Osteoblast (primary cell): ENCODE results near the gene ARMC6. TPM values are rescaled to one million over a fixed set of nuclear protein-coding genes. Genes with fewer than 3 reads are reported as not detected.

Source experiments
- DNase-seq: peaks from one replicate; pipeline ENCODE4 v3.0.0; 2011; ENCODE audit warnings: low spot score, mixed read lengths; ENCODE audit not compliant: insufficient read length; ENCODE audit errors: missing footprints
- H2AFZ ChIP-seq: 2 replicates; pipeline ENCODE4 v1.6.0; 2011; ENCODE audit warnings: mild to moderate bottlenecking, low read length
- H3K27ac ChIP-seq: 2 replicates; pipeline ENCODE4 v1.5.1; 2011; ENCODE audit warnings: mild to moderate bottlenecking, low read depth, low read length, moderate library complexity
- H3K27me3 ChIP-seq: 2 replicates; pipeline ENCODE4 v1.6.0; 2012; ENCODE audit warnings: mild to moderate bottlenecking, control low read depth, inconsistent platforms, low read length, moderate library complexity; ENCODE audit not compliant: insufficient read depth
- H3K36me3 ChIP-seq: 2 replicates; pipeline ENCODE4 v1.5.1; 2011; ENCODE audit warnings: mild to moderate bottlenecking, low read length, control low read depth, moderate library complexity; ENCODE audit not compliant: insufficient read depth
- H3K4me1 ChIP-seq: 2 replicates; pipeline ENCODE4 v1.5.1; 2011; ENCODE audit warnings: mild to moderate bottlenecking, low read length, control low read depth, moderate library complexity; ENCODE audit not compliant: insufficient read depth
- H3K4me2 ChIP-seq: 2 replicates; pipeline ENCODE4 v1.6.0; 2011; ENCODE audit warnings: mild to moderate bottlenecking, low read length; ENCODE audit not compliant: insufficient read depth
- H3K4me3 ChIP-seq: fragments of 200-600 bp; sonication (generic); 3 replicates; pipeline ENCODE4 v1.5.1; 2012; ENCODE audit warnings: mild to moderate bottlenecking, low read length, inconsistent platforms; ENCODE audit not compliant: insufficient read depth
- H3K79me2 ChIP-seq: 2 replicates; pipeline ENCODE4 v1.6.0; 2012; ENCODE audit warnings: mild to moderate bottlenecking, low read length, control low read depth, inconsistent platforms; ENCODE audit not compliant: insufficient read depth
- H3K9me3 ChIP-seq: 2 replicates; pipeline ENCODE4 v1.5.1; 2011; ENCODE audit warnings: low read depth, low read length, control low read depth
- H4K20me1 ChIP-seq: 2 replicates; pipeline ENCODE4 v1.6.0; 2012; ENCODE audit warnings: mild to moderate bottlenecking, low read length, control low read depth; ENCODE audit not compliant: insufficient read depth
- CTCF ChIP-seq: IDR thresholded peaks from 2 replicates; pipeline ENCODE4 v1.5.1; 2011; ENCODE audit warnings: mild to moderate bottlenecking, low read depth, low read length, moderate library complexity; ENCODE audit errors: extremely low read depth
- total RNA-seq: library from RNA; depleted of rRNA; stranded (reverse); fragments of >200 nt; gene quantifications from 2 replicates; pipeline ENCODE4 v1.2.3, GENCODE V29; 2012

Gene ARMC6
- total RNA-seq, 1 donor = 38.4 TPM

DNA sequence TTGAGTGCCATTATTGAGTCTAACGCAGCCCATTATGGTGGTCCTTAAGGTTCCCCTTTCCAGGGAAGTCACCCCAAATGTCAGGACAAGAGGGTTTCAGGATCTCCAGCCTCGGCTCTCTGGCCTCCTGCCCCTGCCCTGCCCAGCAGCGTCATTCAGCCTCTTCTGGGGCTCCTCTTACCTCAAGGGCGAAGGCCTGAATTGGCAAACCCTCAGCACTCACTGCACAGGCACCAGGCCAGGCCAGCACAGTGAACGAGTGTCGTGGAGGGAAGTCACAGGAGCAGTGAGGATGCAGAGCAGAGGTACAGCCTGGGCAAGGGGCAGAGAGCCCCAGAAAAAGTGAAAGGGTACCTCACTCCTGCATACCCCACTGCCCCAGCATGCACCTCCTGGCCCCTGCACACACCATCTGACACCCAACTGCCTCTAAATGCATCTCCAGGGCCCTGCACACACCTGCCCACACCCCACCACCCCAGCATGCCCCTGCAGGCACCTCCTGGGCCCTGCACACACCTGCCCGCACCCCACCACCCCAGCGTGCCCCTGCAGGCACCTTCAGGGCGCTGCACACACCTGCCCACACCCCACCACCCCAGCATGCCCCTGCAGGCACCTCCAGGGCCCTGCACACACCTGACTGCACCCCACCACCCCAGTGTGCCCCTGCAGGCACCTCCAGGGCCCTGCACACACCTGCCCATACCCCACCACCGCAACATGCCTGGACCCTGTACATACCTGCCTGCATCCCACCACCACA, 50.2 kb downstream of the ARMC6 start:
- H3K4me2 ChIP-seq = no peak overlapping the region
- H3K27ac ChIP-seq = no peak overlapping the region
- no peak for TF ChIP-seq CTCF
- H3K36me3 ChIP-seq = no peaks in the 10 kb centered on the region
- H3K79me2 ChIP-seq = no peaks in the 10 kb centered on the region
- no peak overlapping the region for H3K4me3 ChIP-seq
- DNase-seq = peak; percentile 34
- H2AFZ ChIP-seq = no peak overlapping the region
- peaks cover 5% of the 10 kb centered on the region for H3K4me1 ChIP-seq
- no peaks in the 10 kb centered on the region for H3K9me3 ChIP-seq
- peaks cover 3% of the 10 kb centered on the region for H4K20me1 ChIP-seq
- no peaks in the 10 kb centered on the region for H3K27me3 ChIP-seq

DNA sequence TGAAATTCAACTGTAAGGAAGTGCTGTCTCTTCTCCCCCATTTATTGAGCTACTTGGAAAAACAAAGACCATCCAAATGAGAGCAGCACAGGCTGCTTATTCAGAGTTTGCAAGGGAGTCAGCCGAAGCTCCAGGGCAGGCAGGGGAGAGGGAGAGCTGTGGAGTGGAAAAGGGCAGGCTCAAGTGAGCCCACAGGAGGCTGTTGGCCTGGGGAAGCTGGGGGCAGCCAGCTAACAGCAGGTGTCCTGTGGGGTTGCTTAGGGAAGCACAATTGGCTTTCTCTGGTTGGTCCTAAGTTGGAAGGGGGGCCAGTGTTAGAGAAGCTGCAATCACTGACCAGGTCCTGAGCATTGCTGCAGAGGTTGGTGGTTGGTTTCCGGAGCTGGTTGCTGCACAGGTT, 54.3 kb downstream of the ARMC6 start:
- Histone ChIP-seq H3K4me3 (no peak overlapping the region), H3K4me1 (no peaks in the 10 kb centered on the region), H3K9me3 (no peaks in the 10 kb centered on the region), H3K36me3 (no peaks in the 10 kb centered on the region), H3K4me2 (no peak overlapping the region), H4K20me1 (peaks cover 2% of the 10 kb centered on the region), H2AFZ (no peak overlapping the region), H3K27ac (no peak overlapping the region), H3K27me3 (no peaks in the 10 kb centered on the region), H3K79me2 (no peaks in the 10 kb centered on the region)
- no peak for TF ChIP-seq CTCF
- peak; percentile 60 for DNase-seq

DNA sequence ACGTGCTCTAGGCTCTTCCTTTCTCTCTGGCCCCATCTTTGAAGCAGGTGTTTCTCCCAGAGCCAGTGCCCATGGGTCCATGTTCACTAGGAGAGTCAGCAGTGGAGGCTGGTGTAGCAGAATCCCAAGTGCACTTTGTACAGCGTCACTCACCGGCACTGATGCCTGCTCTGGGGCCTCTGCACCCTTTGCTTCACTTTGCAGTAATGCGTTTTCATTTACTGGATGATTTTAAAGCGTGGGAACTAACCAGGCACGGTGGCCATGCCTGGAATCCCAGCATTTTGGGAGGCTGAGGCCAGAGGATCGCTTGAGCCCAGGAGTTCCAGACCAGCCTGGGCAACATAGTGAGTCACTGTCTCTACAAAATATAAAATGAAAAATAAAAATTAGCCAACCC, 61.1 kb downstream of the ARMC6 start:
- no peaks in the 10 kb centered on the region for H3K27me3 ChIP-seq
- H3K4me3 ChIP-seq = no peak overlapping the region
- no peak overlapping the region for H2AFZ ChIP-seq
- H4K20me1 ChIP-seq = peaks cover 2% of the 10 kb centered on the region
- no peak overlapping the region for H3K27ac ChIP-seq
- peaks cover 4% of the 10 kb centered on the region for H3K36me3 ChIP-seq
- no peak for DNase-seq
- H3K9me3 ChIP-seq = no peaks in the 10 kb centered on the region
- no peaks in the 10 kb centered on the region for H3K4me1 ChIP-seq
- no peak for TF ChIP-seq CTCF
- H3K4me2 ChIP-seq = no peak overlapping the region
- no peaks in the 10 kb centered on the region for H3K79me2 ChIP-seq

DNA sequence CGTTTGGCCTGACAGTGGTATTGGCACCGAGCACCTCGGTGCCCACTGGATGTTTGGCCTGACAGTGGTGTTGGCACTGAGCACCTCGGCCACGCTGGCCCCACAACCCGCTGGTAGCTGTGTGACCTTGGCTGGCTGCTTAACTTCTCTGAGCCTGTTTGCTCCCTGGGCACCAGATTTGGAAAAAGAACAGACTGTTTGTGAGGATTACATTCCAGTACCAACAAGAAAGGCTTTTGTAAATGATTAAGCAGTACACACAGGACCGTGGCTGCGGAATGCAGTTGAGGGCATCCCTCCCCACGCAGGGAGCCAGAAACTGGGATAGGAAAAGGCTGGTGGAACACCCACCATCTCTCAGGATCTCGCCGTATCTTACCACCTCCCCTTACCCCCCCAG, 62.3 kb downstream of the ARMC6 start:
- Histone ChIP-seq H3K27me3 (no peaks in the 10 kb centered on the region), H2AFZ (no peak overlapping the region), H3K79me2 (no peaks in the 10 kb centered on the region), H3K9me3 (no peaks in the 10 kb centered on the region), H3K36me3 (peaks cover 4% of the 10 kb centered on the region), H4K20me1 (peaks cover 2% of the 10 kb centered on the region), H3K4me2 (no peak overlapping the region), H3K4me3 (no peak overlapping the region), H3K4me1 (no peaks in the 10 kb centered on the region), H3K27ac (no peak overlapping the region)
- TF ChIP-seq CTCF = no peak
- DNase-seq = peak; percentile 72
